Upper lobe of left lung (tissue), 6 donors: ENCODE measurements around the gene OPCML. TPM values are rescaled to one million over a fixed set of nuclear protein-coding genes. Genes with fewer than 3 reads are reported as not detected.
A peak's percentile ranks its signal among the peaks of the same experiment; 100 is the strongest.

ENCODE experiments used
- ATAC-seq, 2 donors: fragments of 200-7000 bp; cut with Tn5 transposase; one replicate each; pipeline ENCODE4 v1.9.1; 2022; ENCODE audit warnings: mild to moderate bottlenecking in 2 of 2, moderate library complexity in 2 of 2; ENCODE audit not compliant: low FRiP score in 2 of 2
- DNase-seq, 2 donors: peaks; one replicate each; pipeline ENCODE4 v3.0.0-alpha.2; 2019 to 2020
- H3K27ac ChIP-seq, 4 donors: fragments of 200-600 bp; sonication (generic); one replicate each; pipeline ENCODE4 v1.5.1; 2016 to 2019
- H3K27me3 ChIP-seq, 4 donors: fragments of 200-600 bp; sonication (generic); one replicate each; pipeline ENCODE4 v1.5.1; 2017 to 2019
- H3K36me3 ChIP-seq, 4 donors: fragments of 200-600 bp; sonication (generic); one replicate each; pipeline ENCODE4 v1.5.1; 2016 to 2019
- H3K4me1 ChIP-seq, 4 donors: fragments of 200-600 bp; sonication (generic); one replicate each; pipeline ENCODE4 v1.5.1; 2018 to 2019
- H3K4me3 ChIP-seq, 4 donors: fragments of 200-600 bp; sonication (generic); one replicate each; pipeline ENCODE4 v1.5.1; 2017 to 2019; ENCODE audit warnings: mild to moderate bottlenecking in 2 of 4, moderate library complexity in 1 of 4
- H3K9me3 ChIP-seq, 4 donors: fragments of 200-600 bp; sonication (generic); one replicate each; pipeline ENCODE4 v1.5.1; 2018 to 2019
- CTCF ChIP-seq, 6 experiments: fragments of 450-650 bp in 4 of 6; fragments of 200-600 bp in 2 of 6; sonication (generic) in 2 of 6; IDR thresholded peaks; one replicate each; pipeline ENCODE4 v1.5.1; 2016 to 2019; ENCODE audit warnings: antibody characterized with exemption in 6 of 6
- EP300 ChIP-seq, 4 donors: sonication (generic); formaldehyde crosslinking; IDR thresholded peaks; one replicate each; pipeline ENCODE4 v1.5.1; 2017; ENCODE audit warnings: antibody characterized with exemption in 4 of 4, control low read depth in 2 of 4
- POLR2A ChIP-seq, 4 donors: fragments of 450-650 bp; IDR thresholded peaks; one replicate each; pipeline ENCODE4 v1.5.1; 2016 to 2017; ENCODE audit warnings: antibody characterized with exemption in 4 of 4, mild to moderate bottlenecking in 2 of 4
- POLR2AphosphoS5 ChIP-seq, 2 donors: sonication (generic); formaldehyde crosslinking; IDR thresholded peaks; one replicate each; pipeline ENCODE4 v1.5.1; 2017; ENCODE audit warnings: antibody characterized with exemption in 2 of 2
- WGBS, 2 donors: methylation state at CpG; one replicate each; pipeline ENCODE4 v1.1.5; 2017 to 2018; 5-methylcytosine and 5-hydroxymethylcytosine counted together
- total RNA-seq, 6 donors: library from RNA; depleted of rRNA in 4 of 6; stranded (reverse); fragments of >200 nt in 4 of 6; gene quantifications; one replicate each; pipeline versions ENCODE4 v1.1.0 to v1.2.1, GENCODE V29; 2016 to 2021
- donor health status: DM: no; HTN: no; CAD: no; lungs with moderate emphysema.
- donor health status: DM: no; HTN: yes; CAD: no; lungs with severe emphysema.

OPCML gene
- total RNA-seq, 6 donors from 2014 or later: 0.10 TPM; not detected in 5

GRCh38 chr11:133390803-133391202 lies 141.5 kb downstream of the OPCML start:
- no peak overlapping the region for H3K27ac ChIP-seq
- peaks cover 0 to 7% (median 0%) of the 10 kb centered on the region in 4 donors for H3K4me1 ChIP-seq
- no peak overlapping the region for H3K4me3 ChIP-seq
- WGBS, 2 donors: 89 to 90% methylated on average over 14 of the region's 14 CpGs
- TF ChIP-seq POLR2AphosphoS5 (IDR thresholded peaks at IDR 0.05) (no peak), POLR2A (IDR thresholded peaks at IDR 0.05) (no peak), EP300 (IDR thresholded peaks at IDR 0.05) (no peak), CTCF (IDR thresholded peaks at IDR 0.05) (no peak)
- H3K27me3 ChIP-seq: no peaks in the 10 kb centered on the region
- ATAC-seq: no peak
- no peaks in the 10 kb centered on the region for H3K36me3 ChIP-seq
- no peaks in the 10 kb centered on the region for H3K9me3 ChIP-seq
- DNase-seq: no peak

GRCh38 chr11:133388975-133389568 lies 143.2 kb downstream of the OPCML start:
- no peaks in the 10 kb centered on the region for H3K27me3 ChIP-seq
- TF ChIP-seq POLR2A (IDR thresholded peaks at IDR 0.05) (no peak), CTCF (IDR thresholded peaks at IDR 0.05) (no peak), EP300 (IDR thresholded peaks at IDR 0.05) (no peak), POLR2AphosphoS5 (IDR thresholded peaks at IDR 0.05) (no peak)
- no peaks in the 10 kb centered on the region for H3K36me3 ChIP-seq
- ATAC-seq (no peak), DNase-seq (no peak)
- peaks cover 0 to 7% (median 0%) of the 10 kb centered on the region in 4 donors for H3K4me1 ChIP-seq
- no peak overlapping the region for H3K27ac ChIP-seq
- no peak overlapping the region for H3K4me3 ChIP-seq
- 85 to 97% methylated on average over 5 of the region's 5 CpGs for whole genome bisulfite sequencing, 2 donors
- no peaks in the 10 kb centered on the region for H3K9me3 ChIP-seq

GRCh38 chr11:133388260-133388659 lies 144.0 kb downstream of the OPCML start:
- 49 to 73% methylated on average over 2 of the region's 2 CpGs for WGBS, 2 donors
- peak in 1 of 4 donors; percentile 44 for TF ChIP-seq EP300 (IDR thresholded peaks at IDR 0.05)
- TF ChIP-seq POLR2A (IDR thresholded peaks at IDR 0.05): no peak
- no peak overlapping the region for H3K4me3 ChIP-seq
- no peaks in the 10 kb centered on the region for H3K27me3 ChIP-seq
- no peaks in the 10 kb centered on the region for H3K9me3 ChIP-seq
- DNase-seq: no peak
- peak in 1 of 2 donors; percentile 7 for ATAC-seq
- H3K36me3 ChIP-seq: no peaks in the 10 kb centered on the region
- peaks cover 0 to 7% (median 0%) of the 10 kb centered on the region in 4 donors for H3K4me1 ChIP-seq
- H3K27ac ChIP-seq: no peak overlapping the region

GRCh38 chr11:133386852-133387251 lies 145.4 kb downstream of the OPCML start:
- Histone ChIP-seq H3K9me3 (no peaks in the 10 kb centered on the region), H3K4me3 (no peak overlapping the region), H3K4me1 (peaks cover 0 to 7% (median 0%) of the 10 kb centered on the region in 4 donors), H3K36me3 (no peaks in the 10 kb centered on the region), H3K27ac (no peak overlapping the region), H3K27me3 (no peaks in the 10 kb centered on the region)
- DNase-seq (no peak), ATAC-seq (no peak)
- TF ChIP-seq CTCF (IDR thresholded peaks at IDR 0.05) (no peak), POLR2AphosphoS5 (IDR thresholded peaks at IDR 0.05) (no peak), EP300 (IDR thresholded peaks at IDR 0.05) (no peak), POLR2A (IDR thresholded peaks at IDR 0.05) (no peak)
- 54 to 73% methylated on average over 4 of the region's 4 CpGs for WGBS, 2 donors

- no peaks in the 10 kb centered on the region for H3K27me3 ChIP-seq
- no peak overlapping the region for H3K4me3 ChIP-seq
- no peak for TF ChIP-seq EP300 (IDR thresholded peaks at IDR 0.05)
- TF ChIP-seq POLR2A (IDR thresholded peaks at IDR 0.05): no peak
- no peak for TF ChIP-seq CTCF (IDR thresholded peaks at IDR 0.05)
- TF ChIP-seq POLR2AphosphoS5 (IDR thresholded peaks at IDR 0.05): no peak
- H3K9me3 ChIP-seq: no peaks in the 10 kb centered on the region
- ATAC-seq (no peak), DNase-seq (no peak)
- H3K36me3 ChIP-seq: no peaks in the 10 kb centered on the region
- 13 to 17% methylated on average over 4 of the region's 4 CpGs for WGBS, 2 donors
- H3K4me1 ChIP-seq: peaks cover 0 to 7% (median 0%) of the 10 kb centered on the region in 4 donors
- no peak overlapping the region for H3K27ac ChIP-seq
These were observed 146.0 kb downstream of the OPCML start for GRCh38 chr11:133386262-133386661.
